Endothelial cell of umbilical vein (primary cell): Measurements from ENCODE around the gene NFIA. TPM values are rescaled to one million over a fixed set of nuclear protein-coding genes. Genes with fewer than 3 reads are reported as not detected.

Experiments
- BruUV-seq: library from RNA; stranded (reverse); fragments of 400-500 nt; replicated peaks from 2 replicates; lab custom pipeline; 2021; lab: Mats Ljungman, UMichigan
- CTCF ChIA-PET: fragments of 300-600, 350-600 bp; sonication (Branson Sonifier 250); formaldehyde crosslinking; loops from one replicate; lab custom pipeline; 2021; ENCODE audit warnings: antibody characterized with exemption, inconsistent platforms; lab: Charles Lee
- POLR2A ChIA-PET: fragments of 300-600, 350-600 bp; sonication (Branson Sonifier 250); formaldehyde crosslinking; loops from one replicate; lab custom pipeline; 2021; ENCODE audit warnings: antibody characterized with exemption, inconsistent platforms; lab: Charles Lee
- DNase-seq: peaks from one replicate; pipeline ENCODE4 v3.0.0-alpha.2; 2011; ENCODE audit warnings: low read depth, low spot score
- FAIRE-seq: peaks from 2 replicates; lab custom pipeline; 2011; peaks lifted over from hg19 to GRCh38; lab: Jason Lieb, UNC
- H2AFZ ChIP-seq: 2 replicates; pipeline ENCODE4 v1.6.0; 2012; ENCODE audit warnings: low read depth, low read length, control low read depth, inconsistent platforms
- H3K27ac ChIP-seq: 2 replicates; pipeline ENCODE4 v1.5.1; 2011; ENCODE audit warnings: low read depth, mild to moderate bottlenecking, control low read depth, low read length, moderate library complexity; ENCODE audit not compliant: insufficient read depth
- H3K27me3 ChIP-seq, 2 experiments: 2 replicates each; pipeline versions ENCODE4 v1.6.0 to v1.6.1; 2011; ENCODE audit warnings: low read length in 2 of 2, mixed read lengths in 1 of 2; ENCODE audit not compliant: control insufficient read depth in 2 of 2, insufficient read depth in 2 of 2
- H3K36me3 ChIP-seq, 2 experiments: 2 replicates in 1 of 2; 3 replicates in 1 of 2; pipeline ENCODE4 v1.5.1; 2011; ENCODE audit warnings: low read length in 2 of 2, mild to moderate bottlenecking in 1 of 2, moderate library complexity in 1 of 2; ENCODE audit not compliant: control insufficient read depth in 2 of 2, insufficient read depth in 2 of 2; ENCODE audit errors: extremely low read depth in 1 of 2
- H3K4me1 ChIP-seq: 3 replicates; pipeline ENCODE4 v1.5.1; 2011; ENCODE audit warnings: mild to moderate bottlenecking, low read length; ENCODE audit not compliant: control insufficient read depth, insufficient read depth; ENCODE audit errors: extremely low read depth
- H3K4me2 ChIP-seq: 2 replicates; pipeline ENCODE4 v1.6.1; 2011; ENCODE audit warnings: low read length, control low read depth, mixed read lengths; ENCODE audit not compliant: insufficient read depth
- H3K4me3 ChIP-seq, 3 experiments: fragments of 200-600 bp in 1 of 3; sonication (generic), shearing (Covaris generic) in 1 of 3; replicated peaks in 1 of 3; 2 replicates each; pipeline ENCODE4 v1.5.1; 2011 to 2016; ENCODE audit warnings: control low read depth in 3 of 3, low read length in 3 of 3, mild to moderate bottlenecking in 2 of 3, inconsistent platforms in 1 of 3, low read depth in 1 of 3, moderate library complexity in 1 of 3; ENCODE audit not compliant: insufficient read depth in 1 of 3
- H3K79me2 ChIP-seq: 2 replicates; pipeline ENCODE4 v1.6.0; 2012; ENCODE audit warnings: low read length, inconsistent platforms; ENCODE audit not compliant: control insufficient read depth, insufficient read depth
- H3K9ac ChIP-seq: replicated peaks from 2 replicates; pipeline ENCODE3; 2011; ENCODE audit warnings: low read length, control low read depth; ENCODE audit not compliant: insufficient read depth; ENCODE audit errors: extremely low read depth
- H3K9me1 ChIP-seq: replicated peaks from 3 replicates; pipeline ENCODE4 v1.6.0; 2011; ENCODE audit warnings: mild to moderate bottlenecking, low read length; ENCODE audit not compliant: control insufficient read depth, insufficient read depth; ENCODE audit errors: extremely low read depth
- H3K9me3 ChIP-seq: replicated peaks from 2 replicates; pipeline ENCODE4 v1.5.1; 2012; ENCODE audit warnings: low read length, inconsistent platforms; ENCODE audit not compliant: control insufficient read depth, insufficient read depth
- H4K20me1 ChIP-seq: replicated peaks from 2 replicates; pipeline ENCODE3; 2011; ENCODE audit warnings: mild to moderate bottlenecking, low read length; ENCODE audit not compliant: control insufficient read depth, insufficient read depth; ENCODE audit errors: extremely low read depth
- CTCF ChIP-seq, 2 donors: IDR thresholded peaks; 1 replicate in 1 of 2; 2 replicates in 1 of 2; pipeline ENCODE4 v1.5.1; 2011; ENCODE audit warnings: low read length in 2 of 2, mild to moderate bottlenecking in 2 of 2, moderate library complexity in 2 of 2, control low read depth in 1 of 2, inconsistent platforms in 1 of 2, low read depth in 1 of 2; ENCODE audit not compliant: insufficient read depth in 1 of 2; ENCODE audit errors: extremely low read depth in 1 of 2
- FOS ChIP-seq: IDR thresholded peaks from 2 replicates; pipeline ENCODE4 v1.6.1; 2011; ENCODE audit warnings: mild to moderate bottlenecking, low read length, moderate library complexity, borderline replicate concordance; ENCODE audit not compliant: insufficient read depth
- GATA2 ChIP-seq: IDR thresholded peaks from 2 replicates; pipeline ENCODE4 v1.7.0; 2011; ENCODE audit warnings: low read depth, mild to moderate bottlenecking, moderate library complexity, mixed read lengths, low read length; ENCODE audit not compliant: insufficient read length, insufficient read depth
- JUN ChIP-seq: IDR thresholded peaks from 2 replicates; pipeline ENCODE4 v1.6.1; 2011; ENCODE audit warnings: borderline replicate concordance, low read depth; ENCODE audit not compliant: insufficient read length, insufficient read depth
- MAX ChIP-seq: IDR thresholded peaks from 2 replicates; pipeline ENCODE4 v1.6.1; 2011; ENCODE audit not compliant: insufficient read depth, insufficient read length
- MYC ChIP-seq: IDR thresholded peaks from one replicate; pipeline ENCODE4 v1.6.1; 2011; ENCODE audit warnings: mild to moderate bottlenecking, low read depth, low read length
- POLR2A ChIP-seq: IDR thresholded peaks from 2 replicates; pipeline ENCODE4 v1.6.1; 2012; ENCODE audit warnings: low read depth, mild to moderate bottlenecking, control low read depth, low read length
- POLR2AphosphoS5 ChIP-seq: IDR thresholded peaks from 2 replicates; pipeline ENCODE4 v1.6.1; 2012; ENCODE audit warnings: low read depth, mild to moderate bottlenecking, control low read depth, low read length, moderate library complexity; ENCODE audit not compliant: insufficient read depth
- dilution Hi-C: fragments of 300-500 bp; cut with MboI; formaldehyde crosslinking; loops from one replicate; pipeline ENCODE4 v1.15.0; 2019; ENCODE audit warnings: low sequenced_read_pairs; ENCODE audit not compliant: extremely low pct_ligation_motif_present
- intact Hi-C: fragments of 100-400 bp; cut with micrococcal nuclease; formaldehyde crosslinking; loops from one replicate; pipeline ENCODE4 v1.10.0; 2022
- polyA plus RNA-seq, 4 experiments: library from polyadenylated mRNA; depleted of rRNA in 3 of 4; stranded (reverse) in 3 of 4; unstranded in 1 of 4; fragments of >200 nt; gene quantifications; 2 replicates each; pipeline versions ENCODE4 v1.2.1 to v1.2.3, GENCODE V29; 2011 to 2012; ENCODE audit warnings: missing spikeins in 1 of 4
- total RNA-seq: library from RNA; stranded (reverse); gene quantifications from 2 replicates; pipeline ENCODE4 v1.2.3, GENCODE V29; 2021

Gene NFIA
- total and polyA plus RNA-seq, 2 donors (not counting 3 experiments of a cell fraction or from before 2014, with no cell fraction given): 25.5 to 47.0 TPM

- intact Hi-C loops: no loop called here
- ChIA-PET POLR2A (no interaction called here), CTCF (no interaction called here)
- DNase-seq (no peak), FAIRE-seq (no peak)
- H3K27ac ChIP-seq: no peak overlapping the region
- no peaks in the 10 kb centered on the region for H3K79me2 ChIP-seq
- H3K4me2 ChIP-seq: no peak overlapping the region
- H3K27me3 ChIP-seq: no peaks in the 10 kb centered on the region
- no peaks in the 10 kb centered on the region for H3K9me1 ChIP-seq
- peaks cover 0 to 2% of the 10 kb centered on the region in 2 experiments for H3K36me3 ChIP-seq
- H3K9ac ChIP-seq: no peak overlapping the region
- H4K20me1 ChIP-seq: no peaks in the 10 kb centered on the region
- no peaks in the 10 kb centered on the region for H3K9me3 ChIP-seq
- dilution Hi-C loops: no loop called here
- peaks cover 20% of the 10 kb centered on the region for H3K4me1 ChIP-seq
- TF ChIP-seq CTCF (IDR thresholded peaks at IDR 0.05; ENCODE audit: extremely low read depth in 1 of 2, insufficient read depth in 1 of 2, low read depth in 1 of 2, low read length in 2 of 2) (no peak), MAX (no peak), POLR2AphosphoS5 (no peak), POLR2A (no peak), JUN (no peak), MYC (no peak), FOS (no peak), GATA2 (no peak)
- H2AFZ ChIP-seq: no peak overlapping the region
- BruUV-seq: no TSS peak
- H3K4me3 ChIP-seq: no peak overlapping the region
These were observed 279.6 kb downstream of the NFIA start for GRCh38 chr1:61361931-61362330.
